Raji (cell line): ENCODE measurements around the gene MARS2.

Experiments
- POLR2A ChIP-seq: IDR thresholded peaks from 2 replicates; pipeline ENCODE4 v1.6.1; 2011; ENCODE audit warnings: low read depth, low read length, control low read depth; ENCODE audit not compliant: insufficient read depth

MARS2 gene

GRCh38 chr2:197705121-197705911, at the start of gene MARS2:
Gene MARS2, plus strand, starts transcription at chr2:197705369. Its CDS starts 37 bp downstream, at chr2:197705406.
- TF ChIP-seq POLR2A = peak; percentile 99

GRCh38 chr2:197657562-197657961, 47.6 kb upstream of the MARS2 start:
- no peak for TF ChIP-seq POLR2A

GRCh38 chr2:197661626-197662025, 43.5 kb upstream of the MARS2 start:
- no peak for TF ChIP-seq POLR2A

- no peak for TF ChIP-seq POLR2A
These were observed 38.9 kb upstream of the MARS2 start for GRCh38 chr2:197666277-197666676.

- no peak for TF ChIP-seq POLR2A
These were observed 36.9 kb upstream of the MARS2 start for GRCh38 chr2:197668296-197668695.

- no peak for TF ChIP-seq POLR2A
These were observed 36.1 kb upstream of the MARS2 start for GRCh38 chr2:197669077-197669476.

GRCh38 chr2:197672371-197672893, 32.7 kb upstream of the MARS2 start:
- TF ChIP-seq POLR2A = no peak

- no peak for TF ChIP-seq POLR2A
These were observed 32.1 kb upstream of the MARS2 start for GRCh38 chr2:197673106-197673505.

- TF ChIP-seq POLR2A = no peak
These were observed 31.6 kb upstream of the MARS2 start for GRCh38 chr2:197673606-197674005.

- TF ChIP-seq POLR2A = no peak
These were observed 31.1 kb upstream of the MARS2 start for GRCh38 chr2:197674060-197674459.

GRCh38 chr2:197674591-197674990, 30.6 kb upstream of the MARS2 start:
- no peak for TF ChIP-seq POLR2A

GRCh38 chr2:197675246-197675645, 29.9 kb upstream of the MARS2 start, which contains the start of gene RFTN2:
Gene RFTN2, minus strand, starts transcription at chr2:197675587. Its CDS starts 129 bp downstream, at chr2:197675458.
- TF ChIP-seq POLR2A = no peak

GRCh38 chr2:197675711-197676188, 29.4 kb upstream of the MARS2 start:
- TF ChIP-seq POLR2A = no peak

- TF ChIP-seq POLR2A = no peak
These were observed 28.1 kb upstream of the MARS2 start for GRCh38 chr2:197677056-197677455.

- TF ChIP-seq POLR2A = no peak
These were observed 27.7 kb upstream of the MARS2 start for GRCh38 chr2:197677483-197677882.

- no peak for TF ChIP-seq POLR2A
These were observed 4.2 kb upstream of the MARS2 start for GRCh38 chr2:197700960-197701359.
